Measurements from ENCODE around the gene RERE. TPM values are rescaled to one million over a fixed set of nuclear protein-coding genes. Genes with fewer than 3 reads are reported as not detected.

RERE gene
- total RNA-seq, 1 donor from 2014 or later, result 252 TPM

- H3K27ac Mint-ChIP-seq (ENCODE audit: unreplicated experiment), result peak overlapping the region; percentile 100
- peaks cover 21% of the 10 kb centered on the region for H3K9me3 Mint-ChIP-seq (ENCODE audit: unreplicated experiment)
- peaks cover 23% of the 10 kb centered on the region for H3K4me1 Mint-ChIP-seq (ENCODE audit: low read depth, unreplicated experiment)
- no peak for DNase-seq
- no peaks in the 10 kb centered on the region for H3K36me3 Mint-ChIP-seq (ENCODE audit: unreplicated experiment)
- peak overlapping the region; percentile 100 for H3K4me3 Mint-ChIP-seq (ENCODE audit: unreplicated experiment)
- no peak for TF ChIP-seq CTCF (IDR thresholded peaks at IDR 0.05; ENCODE audit: partially characterized antibody, unreplicated experiment)
- H3K27me3 Mint-ChIP-seq (ENCODE audit: unreplicated experiment), result peaks cover 20% of the 10 kb centered on the region
Measured at GRCh38 chr1:8816264-8816663, 1.2 kb downstream of the RERE start.

- H3K27ac Mint-ChIP-seq (ENCODE audit: unreplicated experiment), result peak overlapping the region; percentile 100
- no peak for TF ChIP-seq CTCF (IDR thresholded peaks at IDR 0.05; ENCODE audit: partially characterized antibody, unreplicated experiment)
- H3K4me3 Mint-ChIP-seq (ENCODE audit: unreplicated experiment), result peak overlapping the region; percentile 100
- H3K36me3 Mint-ChIP-seq (ENCODE audit: unreplicated experiment), result no peaks in the 10 kb centered on the region
- no peak for DNase-seq
- peaks cover 20% of the 10 kb centered on the region for H3K27me3 Mint-ChIP-seq (ENCODE audit: unreplicated experiment)
- H3K4me1 Mint-ChIP-seq (ENCODE audit: low read depth, unreplicated experiment), result peaks cover 28% of the 10 kb centered on the region
- H3K9me3 Mint-ChIP-seq (ENCODE audit: unreplicated experiment), result peaks cover 25% of the 10 kb centered on the region
Measured at GRCh38 chr1:8815582-8816151, 1.8 kb downstream of the RERE start.

GRCh38 chr1:8814865-8815264 is 2.6 kb downstream of the RERE start:
- Mint-ChIP-seq H3K4me1 (ENCODE audit: low read depth, unreplicated experiment) (peaks cover 30% of the 10 kb centered on the region), H3K36me3 (ENCODE audit: unreplicated experiment) (no peaks in the 10 kb centered on the region), H3K9me3 (ENCODE audit: unreplicated experiment) (peaks cover 25% of the 10 kb centered on the region), H3K27ac (ENCODE audit: unreplicated experiment) (peak overlapping the region; percentile 100), H3K4me3 (ENCODE audit: unreplicated experiment) (peak overlapping the region; percentile 100), H3K27me3 (ENCODE audit: unreplicated experiment) (peaks cover 20% of the 10 kb centered on the region)
- peak; percentile 37 for DNase-seq
- TF ChIP-seq CTCF (IDR thresholded peaks at IDR 0.05; ENCODE audit: partially characterized antibody, unreplicated experiment), result no peak

- Mint-ChIP-seq H3K36me3 (ENCODE audit: unreplicated experiment) (no peaks in the 10 kb centered on the region), H3K27ac (ENCODE audit: unreplicated experiment) (peak overlapping the region; percentile 100), H3K9me3 (ENCODE audit: unreplicated experiment) (peaks cover 25% of the 10 kb centered on the region), H3K4me1 (ENCODE audit: low read depth, unreplicated experiment) (peaks cover 30% of the 10 kb centered on the region), H3K27me3 (ENCODE audit: unreplicated experiment) (peaks cover 20% of the 10 kb centered on the region), H3K4me3 (ENCODE audit: unreplicated experiment) (peak overlapping the region; percentile 100)
- no peak for DNase-seq
- TF ChIP-seq CTCF (IDR thresholded peaks at IDR 0.05; ENCODE audit: partially characterized antibody, unreplicated experiment), result no peak
Measured at GRCh38 chr1:8813991-8814390, 3.4 kb downstream of the RERE start.

- peak overlapping the region; percentile 100 for H3K4me3 Mint-ChIP-seq (ENCODE audit: unreplicated experiment)
- H3K27me3 Mint-ChIP-seq (ENCODE audit: unreplicated experiment), result peaks cover 20% of the 10 kb centered on the region
- H3K36me3 Mint-ChIP-seq (ENCODE audit: unreplicated experiment), result no peaks in the 10 kb centered on the region
- H3K9me3 Mint-ChIP-seq (ENCODE audit: unreplicated experiment), result peaks cover 25% of the 10 kb centered on the region
- peaks cover 29% of the 10 kb centered on the region for H3K4me1 Mint-ChIP-seq (ENCODE audit: low read depth, unreplicated experiment)
- no peak for TF ChIP-seq CTCF (IDR thresholded peaks at IDR 0.05; ENCODE audit: partially characterized antibody, unreplicated experiment)
- no peak for DNase-seq
- peak overlapping the region; percentile 6 for H3K27ac Mint-ChIP-seq (ENCODE audit: unreplicated experiment)
Measured at GRCh38 chr1:8813016-8813763, 4.2 kb downstream of the RERE start.

Measured in glutamatergic neuron (in vitro differentiated cells).